Limb (tissue), 2 donors: ENCODE measurements around the gene CAMSAP3.

Experiments
- DNase-seq, 2 donors: peaks; one replicate each; pipeline ENCODE4 v3.0.0-alpha.2; 2016; ENCODE audit errors: extremely low spot score in 2 of 2

CAMSAP3 gene

GRCh38 chr19:7611541-7612279 lies 16.0 kb downstream of the CAMSAP3 start:
- DNase-seq: no peak

GRCh38 chr19:7612282-7613274 lies 16.9 kb downstream of the CAMSAP3 start:
- no peak for DNase-seq

- DNase-seq: no peak
Observed at GRCh38 chr19:7614859-7615741, 19.4 kb downstream of the CAMSAP3 start.

- DNase-seq: no peak
Observed at GRCh38 chr19:7617172-7617571, 21.5 kb downstream of the CAMSAP3 start.

GRCh38 chr19:7617735-7618134 lies 22.1 kb downstream of the CAMSAP3 start:
- no peak for DNase-seq

GRCh38 chr19:7618348-7618747 lies 22.7 kb downstream of the CAMSAP3 start:
- DNase-seq: no peak

- no peak for DNase-seq
Observed at GRCh38 chr19:7618771-7619510, 23.3 kb downstream of the CAMSAP3 start.

- no peak for DNase-seq
Observed at GRCh38 chr19:7619671-7620441, 24.2 kb downstream of the CAMSAP3 start.

- DNase-seq: no peak
Observed at GRCh38 chr19:7620442-7621412, 25.1 kb downstream of the CAMSAP3 start.

GRCh38 chr19:7622933-7623685 lies 27.4 kb downstream of the CAMSAP3 start:
- DNase-seq: no peak

GRCh38 chr19:7623725-7624603 lies 28.3 kb downstream of the CAMSAP3 start:
- no peak for DNase-seq

GRCh38 chr19:7624810-7625209 lies 29.1 kb downstream of the CAMSAP3 start:
- DNase-seq: no peak

- DNase-seq: no peak
Observed at GRCh38 chr19:7625763-7626372, 30.2 kb downstream of the CAMSAP3 start.

- no peak for DNase-seq
Observed at GRCh38 chr19:7627166-7627565, 31.5 kb downstream of the CAMSAP3 start.

- DNase-seq: no peak
Observed at GRCh38 chr19:7628589-7629311, 33.1 kb downstream of the CAMSAP3 start.
